Germinal center (tissue), 1 donor: ENCODE results near the gene MAN1A1.
"Not testable (repeated sequence)": the region's sequence is repeated elsewhere in the genome, so short reads cannot be mapped to it uniquely, and the experiment has no call there.

Experiments used
- DNase-seq: peaks from one replicate; pipeline ENCODE4 v3.0.0; 2012; ENCODE audit warnings: mixed read lengths, low spot score

MAN1A1 gene

DNA sequence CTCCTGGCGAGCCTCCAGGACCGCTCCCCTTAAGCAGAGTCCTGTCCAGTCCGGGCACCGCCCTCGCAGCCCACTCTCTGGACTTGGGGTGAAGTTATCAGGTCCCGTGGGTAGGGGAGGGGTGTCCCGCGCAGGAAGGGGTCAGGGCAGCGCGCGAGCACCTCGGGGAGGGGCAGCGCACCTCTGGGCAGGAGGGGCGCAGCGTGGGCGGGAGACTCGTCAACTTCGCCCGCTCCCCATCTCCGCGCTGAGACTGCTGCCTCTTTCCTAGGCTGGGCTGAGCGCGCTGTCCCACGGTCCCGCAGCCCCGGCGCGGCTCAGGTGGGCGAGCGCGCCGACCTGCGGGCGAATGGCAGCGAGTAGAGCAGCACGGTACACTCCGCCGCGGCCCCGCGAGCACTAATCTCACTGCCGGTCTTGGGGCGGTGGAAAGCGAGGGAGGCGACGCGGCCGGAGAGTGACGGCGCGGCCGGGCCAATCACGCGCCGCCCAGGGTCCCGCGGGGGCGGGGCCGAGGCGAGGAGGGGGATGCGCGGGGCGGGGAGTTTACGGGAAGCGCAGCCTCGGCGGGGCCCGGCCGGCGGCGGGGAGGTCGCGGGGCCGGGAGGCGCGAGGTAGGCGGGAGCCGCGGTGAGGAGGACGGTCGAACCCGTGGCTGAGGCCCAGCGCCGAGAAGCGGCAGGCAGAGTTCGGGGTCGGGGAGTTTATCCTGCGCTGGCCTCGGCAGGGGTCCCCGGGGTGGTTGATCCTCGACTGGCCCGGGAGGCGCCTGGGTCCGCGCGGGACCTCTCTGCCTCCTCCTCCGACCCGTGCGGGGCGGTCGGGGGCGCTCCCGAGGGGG is at the start of gene MAN1A1:
TSS of gene MAN1A1 (minus strand) at position 401 of the 841 bp plus-strand sequence. CDS start 696 bp downstream, outside the sequence.
- DNase-seq: peak; percentile 98

DNA sequence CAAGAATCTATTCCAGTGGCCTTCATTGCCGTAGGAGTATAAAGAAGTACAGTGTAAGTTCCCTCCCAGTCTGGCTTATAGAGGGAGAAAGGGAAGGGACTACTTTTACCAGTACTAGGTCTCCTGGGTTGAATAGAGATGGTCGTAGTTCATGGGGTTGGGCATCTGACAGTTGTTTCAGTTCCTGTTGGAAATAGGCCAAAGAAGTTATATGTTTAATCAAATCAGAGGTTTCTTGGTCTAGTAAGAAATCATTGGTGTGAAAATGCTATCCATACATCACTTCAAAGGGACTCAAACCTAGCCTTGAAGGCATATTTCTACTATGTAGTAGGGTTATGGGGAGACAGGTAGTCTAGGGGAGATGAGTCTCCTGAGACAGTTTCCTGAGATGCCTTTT is 45.6 kb upstream of the MAN1A1 start:
- DNase-seq: peak; percentile 22

DNA sequence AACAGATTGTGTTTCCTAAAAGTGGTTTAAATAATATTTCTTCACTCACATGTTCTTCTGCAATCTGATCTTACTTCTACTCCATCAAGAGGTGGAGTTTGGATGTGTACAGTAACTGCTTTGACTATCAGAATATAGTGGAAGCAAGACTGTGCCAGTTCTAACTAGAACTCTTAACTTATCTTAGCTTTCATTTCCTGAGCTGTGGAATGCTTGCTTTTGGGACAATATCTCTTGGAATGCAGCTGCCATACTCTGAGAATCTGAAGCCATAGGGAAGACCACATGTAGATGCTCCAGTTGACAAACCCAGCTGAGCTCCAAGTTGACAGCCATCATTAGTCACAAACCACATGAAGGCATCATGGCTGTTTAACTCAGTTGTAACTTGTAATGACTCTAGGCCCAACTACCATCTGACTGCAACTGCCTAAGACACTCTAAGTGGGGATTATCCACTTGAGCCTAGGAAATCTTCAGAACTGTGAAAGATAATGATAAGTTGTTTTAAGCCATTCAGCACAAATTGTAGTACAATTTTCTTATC is 40.8 kb upstream of the MAN1A1 start:
- DNase-seq: no peak

DNA sequence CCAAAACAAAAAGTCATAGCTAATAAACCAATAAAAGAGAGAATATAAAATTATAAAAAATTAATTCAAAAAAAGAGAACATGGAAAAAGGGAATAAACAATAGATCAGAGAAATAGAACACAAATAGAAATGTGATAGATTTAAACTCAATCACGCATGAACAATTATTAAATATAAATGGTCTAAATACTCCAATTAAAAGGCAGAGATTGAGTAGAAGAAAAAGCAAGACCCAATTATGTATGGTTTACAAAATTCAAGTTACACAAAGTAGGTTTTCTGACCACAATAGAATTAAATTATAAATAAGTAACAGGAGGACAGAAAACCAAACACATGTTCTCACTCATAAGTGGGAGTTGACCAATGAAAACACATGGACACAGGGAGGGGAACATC is 36.4 kb upstream of the MAN1A1 start:
- DNase-seq: no peak

DNA sequence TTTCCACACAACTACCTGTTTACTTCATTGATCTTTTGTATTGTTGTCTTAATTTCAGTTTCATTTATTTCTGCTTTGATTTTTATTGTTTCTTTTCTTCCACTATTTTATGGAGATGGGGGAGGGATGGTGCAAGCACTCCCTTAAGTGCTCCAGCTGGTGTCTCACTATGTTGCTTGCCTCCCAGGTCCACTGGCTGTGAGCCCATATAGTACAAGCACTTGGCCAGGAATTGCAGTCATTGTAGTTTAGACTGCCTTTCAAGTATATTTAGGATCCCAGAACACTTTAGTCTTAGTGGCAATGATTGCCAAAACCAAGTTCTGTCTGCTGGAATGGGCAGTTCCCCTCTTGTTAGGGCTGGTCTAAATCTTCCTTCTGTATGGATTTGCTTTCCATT is 34.9 kb upstream of the MAN1A1 start:
- DNase-seq: no peak

DNA sequence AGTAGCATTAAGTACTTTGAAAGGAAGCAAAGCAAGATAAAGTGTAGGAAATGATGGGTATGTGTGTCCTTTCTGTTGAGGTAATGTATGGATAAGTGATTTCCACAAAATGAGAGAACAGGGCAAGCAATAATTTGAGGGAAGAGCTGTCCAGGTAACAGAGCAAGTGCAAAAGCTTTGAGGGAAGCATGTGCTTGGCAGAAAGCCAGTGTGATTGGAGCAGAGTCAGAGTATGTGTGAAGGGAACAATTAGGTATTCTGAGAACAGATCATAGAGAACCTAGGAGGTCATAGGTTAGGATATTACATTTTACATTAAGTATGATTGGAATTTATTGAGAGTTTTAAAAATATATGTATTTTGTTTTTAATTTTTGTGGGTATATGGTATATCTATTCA is 30.2 kb upstream of the MAN1A1 start:
- DNase-seq: no peak

DNA sequence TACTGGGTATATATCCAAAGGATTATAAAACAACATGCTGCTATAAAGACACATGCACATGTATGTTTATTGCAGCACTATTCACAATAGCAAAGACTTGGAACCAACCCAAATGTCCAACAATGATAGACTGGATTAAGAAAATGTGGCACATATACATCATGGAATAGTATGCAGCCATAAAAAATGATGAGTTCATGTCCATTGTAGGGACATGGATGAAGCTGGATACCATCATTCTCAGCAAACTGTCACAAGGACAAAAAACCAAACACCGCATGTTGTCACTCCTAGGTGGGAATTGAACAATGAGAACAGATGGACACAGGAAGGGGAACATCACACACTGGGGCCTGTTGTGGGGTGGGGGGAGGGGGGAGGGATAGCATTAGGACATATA is 27.5 kb upstream of the MAN1A1 start:
- not testable (repeated sequence) for DNase-seq

DNA sequence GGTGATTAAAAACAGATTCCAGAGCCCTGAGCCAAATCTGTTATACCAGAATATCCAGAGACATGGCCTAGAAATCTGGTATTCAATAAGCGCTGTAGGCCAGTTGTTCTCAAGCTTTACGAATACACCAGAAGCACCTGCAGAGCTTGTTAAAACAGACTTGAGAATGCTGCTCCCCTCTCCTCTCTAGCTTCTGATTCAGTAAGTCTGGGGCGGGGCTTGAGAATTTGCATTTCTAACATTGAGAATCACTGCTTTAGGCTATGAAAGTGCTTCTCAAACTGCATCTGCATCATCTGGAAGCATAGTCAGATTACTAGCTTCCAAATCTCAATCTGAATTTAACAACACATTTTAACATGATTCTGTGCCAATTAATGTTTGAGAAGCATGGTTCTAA is 20.5 kb upstream of the MAN1A1 start:
- DNase-seq: no peak

DNA sequence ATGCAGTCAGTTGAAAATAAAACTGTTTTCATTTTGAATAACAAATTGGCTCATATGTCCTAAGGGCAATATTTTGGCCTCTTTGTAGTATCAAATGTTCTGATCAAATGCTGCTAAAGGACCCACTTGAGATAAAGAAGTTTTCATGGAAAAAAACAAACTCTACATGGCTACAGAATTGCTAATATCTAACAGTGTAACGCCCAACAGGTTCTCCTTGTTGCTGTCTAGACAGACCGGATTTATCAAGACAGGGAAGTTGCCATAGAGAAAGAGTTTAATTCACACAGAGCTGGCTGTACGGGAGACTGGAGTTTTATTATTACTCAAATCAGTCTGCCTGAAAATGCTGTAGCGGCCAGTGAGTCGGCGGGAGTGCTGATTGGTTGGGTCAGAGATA is 19.4 kb upstream of the MAN1A1 start:
- no peak for DNase-seq

DNA sequence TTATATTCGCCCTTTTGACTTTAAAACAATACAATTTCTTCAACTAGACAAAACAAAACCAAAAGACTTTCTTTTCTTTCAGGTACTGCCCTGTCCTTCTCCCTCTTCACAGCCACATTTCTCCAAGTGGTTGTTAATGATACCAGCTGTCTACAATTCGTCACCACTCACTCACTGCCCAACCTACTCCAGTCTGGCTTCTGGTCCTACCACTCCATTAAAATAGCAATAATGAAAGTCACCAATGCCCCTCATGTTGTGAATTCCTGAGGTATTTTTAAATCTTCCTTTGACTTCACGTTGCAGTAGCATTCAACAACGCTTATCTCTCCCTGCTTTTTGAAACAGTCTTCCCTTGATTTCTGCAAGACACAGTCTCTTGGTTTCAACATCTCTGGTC is 11.6 kb upstream of the MAN1A1 start:
- DNase-seq: no peak

DNA sequence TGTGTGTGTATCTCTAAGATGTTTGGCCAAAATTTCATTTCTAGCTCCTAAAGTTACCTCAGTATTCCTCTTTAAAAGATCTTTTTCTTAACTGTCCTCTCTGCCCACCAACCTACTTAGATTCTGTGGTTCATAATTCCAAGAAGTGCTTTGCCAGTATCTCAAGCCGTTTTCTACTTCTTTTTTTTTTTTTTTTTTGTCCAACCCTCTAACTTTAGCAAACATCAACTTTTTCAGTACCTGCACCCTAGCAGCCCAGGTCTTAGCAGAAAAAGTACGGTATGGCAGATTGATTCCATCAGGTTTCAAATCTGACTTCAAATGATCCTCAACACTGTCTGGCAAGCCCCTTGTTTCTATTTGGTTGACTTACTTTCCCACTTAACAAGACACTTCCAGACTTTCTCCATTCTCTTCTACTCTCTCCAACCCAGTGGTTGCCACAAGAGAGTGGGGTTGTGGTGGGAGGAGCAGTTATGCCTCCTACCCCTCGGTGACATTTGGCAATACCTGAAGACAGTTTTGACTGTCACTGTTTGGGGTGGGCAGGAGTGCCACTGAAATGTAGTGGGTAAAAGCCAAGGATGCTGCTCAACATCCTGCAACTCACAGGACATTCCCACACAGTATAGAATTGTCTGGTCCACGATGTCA is 10.8 kb upstream of the MAN1A1 start:
- no peak for DNase-seq

DNA sequence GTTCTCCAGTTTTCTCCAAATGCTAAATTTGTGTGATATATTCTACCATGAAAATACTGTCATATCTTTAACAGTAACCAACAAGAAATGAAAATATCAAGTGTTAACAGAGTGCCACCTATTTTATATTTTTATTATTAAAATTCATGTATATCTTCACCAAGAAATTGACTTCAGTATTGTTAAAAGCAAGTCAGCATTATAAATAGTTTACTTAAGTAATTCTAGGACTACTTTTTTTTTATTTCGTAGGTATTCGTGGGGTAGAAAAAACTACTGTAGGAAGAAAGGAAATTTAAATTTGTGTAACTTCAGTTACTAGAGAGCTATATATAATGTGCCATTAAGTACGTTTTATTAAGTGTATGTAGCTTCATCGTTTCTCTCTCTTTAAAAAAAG is 6.3 kb upstream of the MAN1A1 start:
- DNase-seq: no peak

DNA sequence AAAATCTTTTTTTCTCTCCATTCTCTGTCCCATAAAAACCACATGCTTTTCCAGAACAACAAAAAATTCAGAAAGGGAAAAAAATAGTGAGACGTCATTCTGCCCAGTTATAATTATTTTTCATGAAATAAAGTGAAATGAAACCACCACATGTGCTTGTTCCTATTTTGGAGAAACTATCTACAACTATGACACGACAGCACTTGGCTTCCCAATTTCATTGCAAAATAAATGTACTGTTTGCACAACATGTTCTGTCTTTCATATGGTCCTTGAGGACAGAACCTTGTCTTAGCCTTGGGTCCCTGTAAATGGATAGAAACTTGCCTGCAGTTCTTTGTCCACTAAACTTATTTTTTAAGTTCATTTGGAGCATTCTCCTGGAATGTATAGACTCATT is 5.6 kb upstream of the MAN1A1 start:
- peak; percentile 38 for DNase-seq

DNA sequence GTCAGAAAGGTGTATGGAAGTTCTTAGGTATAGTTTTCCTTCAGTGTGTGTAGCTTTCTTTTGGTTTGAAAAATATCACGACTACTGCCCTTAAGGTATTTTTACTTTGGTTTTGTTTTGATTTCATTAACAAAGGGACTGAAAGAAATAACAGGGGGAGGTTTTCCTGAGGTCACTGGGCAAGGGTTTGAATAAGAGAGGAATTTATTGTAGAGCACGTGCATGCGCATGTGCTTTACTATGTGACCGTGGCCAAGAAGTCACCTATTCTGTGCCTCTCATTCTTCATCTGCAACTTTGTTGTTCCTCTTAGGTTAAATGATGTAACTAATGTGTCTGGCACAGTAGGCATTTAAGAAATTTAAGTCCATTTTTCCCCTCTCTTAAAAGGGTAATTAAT is 4.1 kb upstream of the MAN1A1 start:
- no peak for DNase-seq

DNA sequence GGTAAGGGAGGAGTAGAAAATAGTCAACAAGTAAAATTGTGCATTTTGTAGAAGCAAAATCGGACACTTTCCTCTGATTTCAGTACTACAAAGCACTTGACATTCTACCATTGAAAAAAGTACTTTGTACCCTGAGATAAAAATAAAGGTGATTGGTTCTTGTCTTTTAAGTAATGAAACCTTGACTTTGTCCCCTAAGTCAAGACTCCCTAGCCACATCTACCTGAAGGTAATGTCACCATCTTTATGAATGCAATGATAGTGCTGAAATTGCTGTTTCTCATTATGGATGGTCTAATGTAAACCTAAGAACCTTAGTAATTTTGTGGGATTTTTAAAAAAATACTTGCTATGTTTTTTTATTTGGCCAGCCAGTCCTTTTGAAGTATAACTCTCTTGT is 2.4 kb upstream of the MAN1A1 start:
- DNase-seq: no peak

DNA sequence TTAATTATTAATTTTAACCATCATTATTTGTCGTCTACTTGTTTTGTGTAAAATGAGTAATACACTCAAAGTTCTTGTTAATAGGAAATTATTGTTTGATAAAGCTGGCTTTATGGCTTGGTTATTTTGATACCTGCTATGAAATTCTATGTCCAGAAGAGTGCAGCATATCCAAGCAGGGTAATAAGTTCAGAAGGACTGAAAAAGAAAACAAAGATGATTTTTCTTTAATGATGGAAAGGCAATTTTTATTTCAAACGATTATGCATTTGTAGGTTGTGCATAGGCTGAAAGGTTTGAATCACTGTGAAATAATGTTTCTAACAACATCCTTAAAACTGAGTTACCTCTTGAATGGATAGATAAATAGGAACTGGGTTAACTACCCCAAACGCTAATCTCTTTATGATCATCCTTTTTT is 1.4 kb upstream of the MAN1A1 start:
- DNase-seq: no peak

DNA sequence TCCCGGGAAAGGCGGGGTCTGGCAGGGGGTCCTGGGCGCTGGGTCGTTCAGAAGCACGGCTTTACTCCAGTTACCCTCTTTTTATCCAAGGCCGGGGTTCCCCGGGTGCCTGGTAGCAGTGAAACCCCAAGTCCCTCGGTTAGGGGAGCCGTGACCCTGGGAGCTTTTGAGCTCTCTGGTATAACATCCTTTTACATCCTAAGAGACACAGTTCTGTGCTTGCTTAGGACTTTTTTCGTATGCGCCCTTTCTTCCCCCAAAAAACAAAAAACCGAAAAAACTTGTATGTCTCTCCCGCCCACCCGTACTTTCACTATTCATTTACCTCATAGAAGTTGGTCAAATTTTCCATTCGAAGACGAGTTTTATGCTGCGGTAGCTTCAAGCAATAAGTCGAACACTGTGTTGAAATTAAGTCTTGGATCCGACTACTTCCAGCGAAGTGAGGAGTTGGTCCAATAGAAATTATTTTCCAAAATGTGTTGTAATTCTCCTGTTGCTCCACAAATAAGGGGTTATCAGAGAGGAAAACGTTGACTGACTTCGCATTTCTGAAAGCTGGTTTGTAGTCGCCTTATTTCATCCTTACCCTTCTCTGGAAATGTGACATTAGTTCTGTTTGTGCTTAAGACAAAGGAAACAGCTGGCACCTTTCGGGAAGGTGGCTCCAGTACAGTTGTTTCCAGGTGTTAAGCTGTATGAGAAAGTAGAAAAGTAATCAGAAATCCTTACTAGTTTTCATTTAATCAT is 816 bp upstream of the MAN1A1 start:
- DNase-seq: no peak

DNA sequence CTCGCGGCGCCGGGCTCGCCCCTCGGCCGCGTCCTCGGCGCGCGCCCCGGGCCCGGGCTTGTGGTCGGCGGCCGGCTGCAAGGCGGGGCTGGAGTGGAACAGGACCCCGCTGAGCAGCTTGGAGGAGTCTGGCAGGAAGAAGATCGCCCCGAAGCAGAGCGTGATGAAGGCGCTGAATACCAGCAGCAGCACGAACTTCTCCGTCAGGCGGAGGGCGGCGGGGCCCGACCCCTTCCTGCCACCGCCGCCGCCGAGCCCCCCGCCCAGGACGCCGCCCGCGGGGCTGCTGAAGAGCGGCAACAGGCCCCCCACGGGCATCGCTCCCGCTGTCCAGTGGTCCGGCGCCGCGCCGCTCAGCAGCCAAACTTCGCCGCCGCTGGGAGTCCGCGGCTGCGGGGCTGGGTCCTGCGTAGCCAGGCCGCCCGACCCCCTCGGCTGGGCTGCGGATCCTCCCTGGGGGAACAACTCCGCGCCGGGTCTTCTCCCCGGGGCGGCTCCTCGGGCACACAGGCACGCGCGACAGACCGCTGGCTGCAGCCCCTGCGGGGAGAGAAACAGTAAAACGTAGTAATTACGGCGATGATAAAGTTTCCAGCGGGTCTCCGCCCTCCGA is 707 bp downstream of the MAN1A1 start:
- peak; percentile 52 for DNase-seq

DNA sequence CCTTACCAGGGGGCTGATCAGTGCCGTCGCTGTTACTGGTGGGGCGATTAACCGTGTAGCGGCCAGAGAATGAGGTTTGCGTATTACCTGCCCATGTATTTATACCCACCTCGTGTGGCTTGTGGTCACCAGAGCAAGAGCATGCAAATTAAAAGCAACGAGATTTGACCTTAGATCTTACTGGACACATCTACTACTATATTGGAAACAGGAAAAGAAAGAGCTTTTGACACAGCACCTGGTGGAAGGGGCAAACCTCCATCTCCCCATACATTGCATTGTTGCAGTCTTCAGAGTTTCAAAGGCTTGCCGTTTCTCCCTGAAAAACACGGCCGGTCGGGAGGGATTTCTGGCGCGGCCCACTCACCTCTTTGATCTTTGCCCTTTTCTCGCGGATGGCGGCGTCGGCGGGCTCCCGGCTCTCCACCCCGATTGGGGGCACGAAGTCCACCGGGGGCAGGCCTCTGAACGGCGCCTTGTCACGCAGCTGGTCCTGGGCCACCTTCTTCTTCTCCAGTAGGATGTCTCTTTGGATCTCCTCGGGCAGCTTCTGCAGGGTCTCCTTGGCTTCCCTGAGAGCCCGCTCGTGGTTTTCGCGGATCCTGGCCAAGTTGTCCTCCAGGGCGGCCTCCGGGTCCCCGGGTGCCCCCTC is 1.3 kb downstream of the MAN1A1 start:
- peak; percentile 50 for DNase-seq

DNA sequence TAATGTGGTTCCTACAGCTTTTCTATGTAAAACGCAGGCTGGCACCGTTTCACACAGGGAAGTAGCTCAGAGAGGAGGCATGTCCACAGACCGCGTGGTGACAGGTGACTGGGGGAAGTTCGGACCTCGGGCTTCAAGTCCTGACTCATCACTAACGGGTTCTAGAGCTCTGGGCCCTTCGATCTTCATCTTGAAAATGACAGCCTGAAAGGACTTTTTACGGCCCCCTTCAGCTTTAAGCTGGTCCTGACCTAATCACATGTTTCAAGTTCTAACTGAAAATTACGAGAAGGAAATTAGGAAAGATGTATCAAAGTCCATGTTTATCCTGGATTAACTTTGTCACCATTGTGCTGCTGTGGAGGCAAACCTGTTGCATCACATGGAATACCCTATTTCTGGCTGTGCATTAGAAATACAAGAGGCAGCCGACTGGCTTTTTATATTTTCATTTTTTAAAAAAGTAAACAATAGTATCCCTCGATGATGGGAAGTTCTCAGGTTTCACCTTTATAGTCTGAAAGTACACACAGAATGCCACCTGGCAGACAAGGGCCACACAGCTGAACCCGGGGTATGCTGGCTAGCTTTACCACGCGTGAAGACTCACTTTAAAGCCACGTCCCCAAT is 2.0 kb downstream of the MAN1A1 start:
- DNase-seq: peak; percentile 37

DNA sequence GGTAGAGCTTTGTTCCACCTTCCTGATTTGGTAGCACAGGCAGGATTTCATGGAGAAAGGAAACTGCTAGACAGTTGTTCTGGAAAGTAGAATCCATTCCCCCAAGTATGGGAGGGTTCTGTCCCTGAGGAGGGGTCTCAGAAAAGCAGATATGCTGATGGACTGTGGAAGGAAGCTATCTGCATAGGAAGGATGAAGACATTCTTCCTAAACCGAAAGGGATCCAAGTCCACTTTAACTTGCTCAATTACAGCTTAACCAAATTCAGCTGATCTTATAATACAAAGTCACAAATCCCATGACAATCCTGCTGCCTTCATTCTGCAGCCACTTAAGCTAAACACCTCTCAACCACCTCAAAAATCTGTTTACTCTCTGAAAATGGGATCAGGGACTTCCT is 2.6 kb downstream of the MAN1A1 start:
- no peak for DNase-seq
